CD14-positive monocyte (primary cell): ENCODE data around the gene CYB561A3. TPM values are rescaled to one million over a fixed set of nuclear protein-coding genes. Genes with fewer than 3 reads are reported as not detected.

Experiments used
- DNase-seq, 3 donors: peaks; one replicate each; pipeline ENCODE4 v3.0.0-alpha.2; 2011 to 2022
- H2AFZ ChIP-seq: 2 replicates; pipeline ENCODE4 v1.6.0; 2012; ENCODE audit warnings: mild to moderate bottlenecking, low read depth, low read length, inconsistent platforms; ENCODE audit not compliant: insufficient read depth, poor library complexity, severe bottlenecking
- H3K27ac ChIP-seq, 2 donors: 1 replicate in 1 of 2; 2 replicates in 1 of 2; pipeline ENCODE4 v1.5.1; 2012 to 2013; ENCODE audit warnings: low read length in 2 of 2, control low read depth in 1 of 2, inconsistent platforms in 1 of 2, low read depth in 1 of 2, mild to moderate bottlenecking in 1 of 2
- H3K27me3 ChIP-seq, 2 donors: one replicate each; pipeline versions ENCODE4 v1.6.0 to v1.6.1; 2011 to 2013; ENCODE audit warnings: low read length in 2 of 2; ENCODE audit not compliant: control insufficient read depth in 2 of 2, insufficient read depth in 2 of 2
- H3K36me3 ChIP-seq, 2 donors: replicated peaks in 1 of 2; 1 replicate in 1 of 2; 2 replicates in 1 of 2; pipeline versions ENCODE4 v1.5.1 to v1.6.1; 2012 to 2013; ENCODE audit warnings: low read length in 2 of 2, control low read depth in 1 of 2, inconsistent platforms in 1 of 2, mild to moderate bottlenecking in 1 of 2; ENCODE audit not compliant: insufficient read depth in 2 of 2, control insufficient read depth in 1 of 2
- H3K4me1 ChIP-seq, 2 donors: 1 replicate in 1 of 2; 2 replicates in 1 of 2; pipeline versions ENCODE4 v1.5.1 to v1.6.1; 2012 to 2013; ENCODE audit warnings: low read length in 2 of 2, control low read depth in 1 of 2, inconsistent platforms in 1 of 2, mild to moderate bottlenecking in 1 of 2, moderate library complexity in 1 of 2; ENCODE audit not compliant: insufficient read depth in 2 of 2, control insufficient read depth in 1 of 2
- H3K4me2 ChIP-seq: replicated peaks from 2 replicates; pipeline ENCODE3; 2012; ENCODE audit warnings: low read length, moderate library complexity, mild to moderate bottlenecking; ENCODE audit not compliant: poor library complexity, severe bottlenecking; ENCODE audit errors: extremely low read depth
- H3K4me3 ChIP-seq, 3 experiments: fragments of 200-600 bp in 1 of 3; sonication (generic) in 1 of 3; replicated peaks in 1 of 3; 1 replicate in 2 of 3; 2 replicates in 1 of 3; pipeline ENCODE4 v1.5.1; 2011 to 2013; ENCODE audit warnings: low read length in 3 of 3, mild to moderate bottlenecking in 3 of 3, control low read depth in 2 of 3, low read depth in 2 of 3, inconsistent platforms in 1 of 3, moderate library complexity in 1 of 3
- H3K79me2 ChIP-seq: 2 replicates; pipeline ENCODE4 v1.6.0; 2012; ENCODE audit warnings: mild to moderate bottlenecking, control low read depth, inconsistent platforms, low read length, moderate library complexity; ENCODE audit not compliant: insufficient read depth
- H3K9ac ChIP-seq: 2 replicates; pipeline ENCODE4 v1.6.0; 2017; ENCODE audit warnings: low read length, mild to moderate bottlenecking; ENCODE audit not compliant: insufficient read depth, poor library complexity, severe bottlenecking
- H3K9me3 ChIP-seq, 2 donors: replicated peaks in 1 of 2; 1 replicate in 1 of 2; 2 replicates in 1 of 2; pipeline versions ENCODE4 v1.5.1 to v1.6.1; 2012 to 2013; ENCODE audit warnings: low read length in 2 of 2, control low read depth in 1 of 2; ENCODE audit not compliant: control insufficient read depth in 1 of 2, insufficient read depth in 1 of 2
- H4K20me1 ChIP-seq: 2 replicates; pipeline ENCODE4 v1.6.0; 2012; ENCODE audit warnings: mild to moderate bottlenecking, low read length, control low read depth, moderate library complexity; ENCODE audit not compliant: insufficient read depth
- H3K27ac Mint-ChIP-seq, 7 donors: one replicate each; pipeline ENCODE4 v1.8.0; 2020; ENCODE audit warnings: mild to moderate bottlenecking in 7 of 7, mixed read lengths in 7 of 7, moderate library complexity in 6 of 7, inconsistent platforms in 2 of 7
- H3K27me3 Mint-ChIP-seq, 3 donors: one replicate each; pipeline ENCODE4 v1.8.0; 2021 to 2022; ENCODE audit warnings: low read depth in 3 of 3, mild to moderate bottlenecking in 3 of 3, mixed read lengths in 3 of 3, moderate library complexity in 3 of 3, inconsistent platforms in 1 of 3
- H3K36me3 Mint-ChIP-seq, 2 donors: one replicate each; pipeline ENCODE4 v1.8.0; 2020; ENCODE audit warnings: mixed read lengths in 2 of 2, inconsistent platforms in 1 of 2, mild to moderate bottlenecking in 1 of 2
- H3K4me1 Mint-ChIP-seq: one replicate; pipeline ENCODE4 v1.8.0; 2020; ENCODE audit warnings: mild to moderate bottlenecking, mixed read lengths
- H3K4me3 Mint-ChIP-seq, 2 donors: one replicate each; pipeline ENCODE4 v1.8.0; 2020; ENCODE audit warnings: mild to moderate bottlenecking in 2 of 2, mixed read lengths in 2 of 2, moderate library complexity in 1 of 2
- H3K9me3 Mint-ChIP-seq, 7 donors: one replicate each; pipeline ENCODE4 v1.8.0; 2020 to 2022; ENCODE audit warnings: mixed read lengths in 7 of 7, mild to moderate bottlenecking in 6 of 7, moderate library complexity in 6 of 7, inconsistent platforms in 2 of 7
- CTCF ChIP-seq: fragments of 200-600 bp; IDR thresholded peaks from one replicate; pipeline ENCODE4 v1.8.0; 2022; ENCODE audit warnings: antibody characterized with exemption, mild to moderate bottlenecking
- WGBS: methylation state at CpG from one replicate; pipeline ENCODE4 v1.1.5; 2013; ENCODE audit warnings: missing lambda C conversion rate; ENCODE audit not compliant: insufficient coverage; 5-methylcytosine and 5-hydroxymethylcytosine counted together
- intact Hi-C, 2 donors: fragments of 100-400 bp; cut with micrococcal nuclease; formaldehyde crosslinking; loops; one replicate each; pipeline versions ENCODE4 v1.15.0 to v1.15.1; 2023
- polyA plus RNA-seq, 3 donors: library from polyadenylated mRNA; depleted of rRNA in 1 of 3; unstranded in 2 of 3; stranded (reverse) in 1 of 3; fragments of 300-500 nt in 2 of 3; fragments of >200 nt in 1 of 3; fragmentation: Illumina TruSeq in 2 of 3; gene quantifications; 1 replicate in 2 of 3; 2 replicates in 1 of 3; pipeline ENCODE4 v1.2.3, GENCODE V29; 2012 to 2021

Gene CYB561A3
- polyA plus RNA-seq, 3 donors = 79.7 to 112 (median 112) TPM

- peak overlapping the region; percentile 96 to 99 for H3K27ac ChIP-seq
Measured at GRCh38 chr11:61357894-61358239, 3.8 kb downstream of the CYB561A3 start.

GRCh38 chr11:61357233-61357893, 4.3 kb downstream of the CYB561A3 start:
- Histone ChIP-seq H2AFZ (peak overlapping the region; percentile 64), H3K36me3 (peaks cover 21 to 22% of the 10 kb centered on the region in 2 donors), H3K4me2 (peak overlapping the region; percentile 33), H3K9ac (peak overlapping the region; percentile 64), H3K27ac (peak overlapping the region; percentile 96 to 99), H3K4me1 (peaks cover 56 to 57% of the 10 kb centered on the region in 2 donors), H3K4me3 (peak overlapping the region in 2 of 3 experiments; percentile 8 to 19), H3K27me3 (no peaks in the 10 kb centered on the region), H4K20me1 (no peaks in the 10 kb centered on the region), H3K9me3 (no peaks in the 10 kb centered on the region), H3K79me2 (peaks cover 25% of the 10 kb centered on the region)
- Mint-ChIP-seq H3K9me3 (no peaks in the 10 kb centered on the region), H3K27me3 (peaks cover 0 to 3% (median 0%) of the 10 kb centered on the region in 3 donors), H3K4me1 (peaks cover 58% of the 10 kb centered on the region), H3K4me3 (peak overlapping the region; percentile 34 to 48), H3K27ac (peak overlapping the region; percentile 90 to 97 (median 95)), H3K36me3 (peaks cover 34 to 46% of the 10 kb centered on the region in 2 donors)
- WGBS = 24% methylated on average over 6 of the region's 9 CpGs
- intact Hi-C loops = loop anchor here in 1 of 2 donors (1.0 to 2.0 kb wide), 2 partner anchors 9 to 35 kb away; partner anchors contain the start of gene TMEM216
- DNase-seq = peak; percentile 86 to 92 (median 91)
- no peak for TF ChIP-seq CTCF

More at GRCh38 chr11:61357894-61358239, 3.8 kb downstream of the CYB561A3 start:
- TF ChIP-seq CTCF = no peak
- Histone ChIP-seq H3K4me2 (peak overlapping the region; percentile 33), H3K27me3 (no peaks in the 10 kb centered on the region), H3K9ac (peak overlapping the region; percentile 64), H3K9me3 (no peaks in the 10 kb centered on the region), H3K4me3 (peak overlapping the region in 1 of 3 experiments; percentile 19), H3K4me1 (peaks cover 59 to 62% of the 10 kb centered on the region in 2 donors), H4K20me1 (no peaks in the 10 kb centered on the region), H2AFZ (no peak overlapping the region), H3K79me2 (peaks cover 30% of the 10 kb centered on the region), H3K36me3 (peaks cover 16 to 17% of the 10 kb centered on the region in 2 donors)
- H3K27ac Mint-ChIP-seq = peak overlapping the region; percentile 90 to 97 (median 95)
- no peak for DNase-seq
- 96% methylated on average over 4 of the region's 6 CpGs for WGBS
- intact Hi-C loops = loop anchor here in 1 of 2 donors (1.0 to 2.0 kb wide), 2 partner anchors 10 to 35 kb away; partner anchors contain the start of gene TMEM216
- peaks cover 62% of the 10 kb centered on the region for H3K4me1 Mint-ChIP-seq
- H3K36me3 Mint-ChIP-seq = peaks cover 29 to 41% of the 10 kb centered on the region in 2 donors
- no peak overlapping the region for H3K4me3 Mint-ChIP-seq
- no peaks in the 10 kb centered on the region for H3K9me3 Mint-ChIP-seq
- peaks cover 0 to 3% (median 0%) of the 10 kb centered on the region in 3 donors for H3K27me3 Mint-ChIP-seq
